ENCODE data around the gene S100Z.
A peak's percentile ranks its signal among the peaks of the same experiment; 100 is the strongest.
"Not testable (repeated sequence)": the region's sequence is repeated elsewhere in the genome, so short reads cannot be mapped to it uniquely, and the experiment has no call there.

S100Z gene

GRCh38 chr5:76810236-76810635 is 39.6 kb upstream of the S100Z start:
- DNase-seq, result no peak
- no peak overlapping the region for H3K27ac ChIP-seq (ENCODE audit: insufficient read depth, low read length, poor library complexity, severe bottlenecking)

DNA sequence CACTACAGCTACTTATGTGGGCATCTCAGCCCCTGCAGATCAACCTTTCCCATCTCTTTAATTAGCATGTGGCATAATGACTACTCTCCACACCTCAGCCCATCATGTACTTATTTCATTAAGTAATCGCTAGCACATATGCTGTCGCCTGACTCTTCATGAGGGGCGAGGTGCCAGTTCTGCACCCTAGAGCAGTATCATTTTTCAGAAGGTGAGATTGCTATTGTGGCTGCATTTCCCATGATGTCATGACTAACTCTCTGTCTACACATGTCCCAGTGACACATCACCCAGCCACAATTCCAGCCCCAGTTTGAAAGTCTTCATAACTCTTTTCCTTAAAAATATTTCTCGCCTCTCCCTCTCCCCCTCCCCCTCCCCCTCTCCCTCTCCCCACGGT is 38.6 kb upstream of the S100Z start:
- no peak overlapping the region for H3K4me3 ChIP-seq (ENCODE audit: insufficient read depth, low read depth, low read length, poor library complexity, severe bottlenecking)
- no peaks in the 10 kb centered on the region for H3K9me3 ChIP-seq (ENCODE audit: control insufficient read depth, low read length)
- no peaks in the 10 kb centered on the region for H3K4me1 ChIP-seq (ENCODE audit: control insufficient read depth, insufficient read depth, low read length, poor library complexity, severe bottlenecking)
- DNase-seq, result no peak
- H3K36me3 ChIP-seq (ENCODE audit: control insufficient read depth, insufficient read depth, low read length), result no peaks in the 10 kb centered on the region
- H3K27me3 ChIP-seq (replicated peaks; ENCODE audit: control insufficient read depth, insufficient read depth, low read length, poor library complexity, severe bottlenecking), result no peaks in the 10 kb centered on the region
- H3K27ac ChIP-seq (ENCODE audit: insufficient read depth, low read length, poor library complexity, severe bottlenecking), result no peak overlapping the region

More at GRCh38 chr5:76810236-76810635, 39.6 kb upstream of the S100Z start:
- H3K4me3 ChIP-seq (ENCODE audit: insufficient read depth, low read depth, low read length, poor library complexity, severe bottlenecking), result no peak overlapping the region
- H3K27me3 ChIP-seq (replicated peaks; ENCODE audit: control insufficient read depth, insufficient read depth, low read length, poor library complexity, severe bottlenecking), result no peaks in the 10 kb centered on the region
- no peaks in the 10 kb centered on the region for H3K9me3 ChIP-seq (ENCODE audit: control insufficient read depth, low read length)
- H3K4me1 ChIP-seq (ENCODE audit: control insufficient read depth, insufficient read depth, low read length, poor library complexity, severe bottlenecking), result no peaks in the 10 kb centered on the region
- H3K36me3 ChIP-seq (ENCODE audit: control insufficient read depth, insufficient read depth, low read length), result no peaks in the 10 kb centered on the region

DNA sequence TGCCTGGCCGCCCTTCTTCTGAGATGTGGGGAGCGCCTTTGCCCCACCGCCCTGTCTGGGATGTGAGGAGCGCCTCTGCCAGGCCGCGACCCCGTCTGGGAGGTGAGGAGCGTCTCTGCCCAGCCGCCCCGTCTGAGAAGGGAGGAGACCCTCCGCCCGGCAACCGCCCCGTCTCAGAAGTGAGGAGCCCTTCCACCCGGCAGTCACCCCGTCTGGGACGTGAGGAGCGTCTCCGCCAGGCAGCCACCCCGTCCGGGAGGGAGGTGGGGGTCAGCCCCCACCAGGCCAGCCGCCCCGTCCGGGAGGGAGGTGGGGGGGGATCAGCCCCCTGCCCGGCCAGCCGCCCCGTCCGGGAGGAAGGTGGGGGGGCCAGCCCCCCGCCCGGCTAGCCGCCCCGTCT is 37.6 kb upstream of the S100Z start:
- DNase-seq; H3K27ac ChIP-seq (ENCODE audit: insufficient read depth, low read length, poor library complexity, severe bottlenecking); H3K4me3 ChIP-seq (ENCODE audit: insufficient read depth, low read depth, low read length, poor library complexity, severe bottlenecking); H3K4me1 ChIP-seq (ENCODE audit: control insufficient read depth, insufficient read depth, low read length, poor library complexity, severe bottlenecking); H3K36me3 ChIP-seq (ENCODE audit: control insufficient read depth, insufficient read depth, low read length); H3K27me3 ChIP-seq (replicated peaks; ENCODE audit: control insufficient read depth, insufficient read depth, low read length, poor library complexity, severe bottlenecking); H3K9me3 ChIP-seq (ENCODE audit: control insufficient read depth, low read length): not testable (repeated sequence)

DNA sequence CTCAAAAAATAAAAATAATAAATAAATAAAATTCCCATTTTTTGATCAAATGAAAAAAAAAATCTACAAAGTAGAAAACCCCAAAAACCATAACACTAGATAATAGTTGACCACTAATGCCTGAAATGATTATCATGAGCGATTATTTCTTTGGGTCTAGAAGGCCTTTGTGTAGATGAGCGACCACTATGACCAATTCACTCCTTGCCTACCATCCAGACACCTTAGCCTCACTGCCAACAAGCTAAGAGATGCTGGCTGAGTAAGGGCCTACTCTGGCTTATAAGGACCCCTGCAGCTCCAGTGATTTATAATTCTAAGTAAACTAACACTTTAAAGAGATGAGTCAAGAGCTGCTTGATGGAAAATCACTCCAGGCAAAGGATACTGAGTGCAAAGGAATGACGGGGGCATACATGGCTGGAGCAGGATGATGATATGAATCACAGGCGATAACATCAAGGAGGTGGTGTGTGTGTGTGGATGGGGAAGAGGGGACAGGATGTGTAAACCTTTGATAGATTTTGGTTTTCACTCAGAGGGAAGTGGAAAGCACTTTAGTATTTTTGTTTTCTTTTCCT is 35.7 kb upstream of the S100Z start:
- DNase-seq, result no peak
- Histone ChIP-seq H3K36me3 (ENCODE audit: control insufficient read depth, insufficient read depth, low read length) (no peaks in the 10 kb centered on the region), H3K27me3 (replicated peaks; ENCODE audit: control insufficient read depth, insufficient read depth, low read length, poor library complexity, severe bottlenecking) (no peaks in the 10 kb centered on the region), H3K27ac (ENCODE audit: insufficient read depth, low read length, poor library complexity, severe bottlenecking) (no peak overlapping the region), H3K9me3 (ENCODE audit: control insufficient read depth, low read length) (no peaks in the 10 kb centered on the region), H3K4me3 (ENCODE audit: insufficient read depth, low read depth, low read length, poor library complexity, severe bottlenecking) (no peak overlapping the region), H3K4me1 (ENCODE audit: control insufficient read depth, insufficient read depth, low read length, poor library complexity, severe bottlenecking) (no peaks in the 10 kb centered on the region)

GRCh38 chr5:76816110-76816831 is 33.5 kb upstream of the S100Z start:
- H3K27ac ChIP-seq (ENCODE audit: insufficient read depth, low read length, poor library complexity, severe bottlenecking), result no peak overlapping the region
- no peaks in the 10 kb centered on the region for H3K9me3 ChIP-seq (ENCODE audit: control insufficient read depth, low read length)
- H3K4me3 ChIP-seq (ENCODE audit: insufficient read depth, low read depth, low read length, poor library complexity, severe bottlenecking), result no peak overlapping the region
- H3K4me1 ChIP-seq (ENCODE audit: control insufficient read depth, insufficient read depth, low read length, poor library complexity, severe bottlenecking), result peaks cover 6% of the 10 kb centered on the region
- no peaks in the 10 kb centered on the region for H3K27me3 ChIP-seq (replicated peaks; ENCODE audit: control insufficient read depth, insufficient read depth, low read length, poor library complexity, severe bottlenecking)
- no peaks in the 10 kb centered on the region for H3K36me3 ChIP-seq (ENCODE audit: control insufficient read depth, insufficient read depth, low read length)
- DNase-seq, result no peak

DNA sequence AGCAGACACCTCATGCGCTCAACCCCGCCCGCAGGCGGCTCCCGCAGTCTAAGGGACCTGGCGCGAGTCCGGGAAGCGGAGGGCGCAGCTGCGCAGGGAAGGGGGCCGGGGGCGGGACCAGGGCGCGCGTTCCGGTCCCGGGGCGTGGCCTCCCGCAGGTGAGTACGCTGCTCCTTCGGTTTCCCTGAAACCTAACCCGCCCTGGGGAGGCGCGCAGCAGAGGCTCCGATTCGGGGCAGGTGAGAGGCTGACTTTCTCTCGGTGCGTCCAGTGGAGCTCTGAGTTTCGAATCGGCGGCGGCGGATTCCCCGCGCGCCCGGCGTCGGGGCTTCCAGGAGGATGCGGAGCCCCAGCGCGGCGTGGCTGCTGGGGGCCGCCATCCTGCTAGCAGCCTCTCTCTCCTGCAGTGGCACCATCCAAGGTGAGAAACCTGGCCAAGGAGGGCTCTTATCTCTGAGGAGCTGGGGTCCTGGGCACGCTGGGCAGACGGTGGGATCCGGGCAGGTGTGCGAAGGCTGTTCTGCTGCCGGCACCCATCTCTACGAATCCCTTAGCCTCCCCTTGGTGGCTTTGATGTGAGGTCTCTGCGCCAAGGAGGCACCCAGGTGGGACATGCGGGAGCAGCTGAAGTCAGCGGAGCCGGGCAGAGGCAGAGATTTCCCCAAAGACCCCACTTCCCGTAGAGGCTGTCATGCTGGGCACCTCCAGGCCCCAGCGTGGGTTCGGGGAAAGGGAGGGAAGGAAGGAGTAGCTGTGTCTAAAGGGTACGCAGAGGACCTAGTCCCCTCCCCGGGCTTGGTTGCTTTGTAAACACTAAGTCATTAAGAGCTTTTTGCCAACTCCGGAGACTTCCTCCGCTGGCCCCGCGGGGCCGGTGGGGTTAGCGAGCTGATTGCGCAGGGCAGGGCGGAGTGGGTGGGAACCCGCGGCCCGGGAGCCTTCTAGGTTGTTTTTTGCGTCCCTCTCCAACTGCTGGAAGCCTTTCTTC is 30.7 kb upstream of the S100Z start, which contains the start of gene F2RL1:
Gene F2RL1, plus strand, starts transcription at position 187 of the 988 bp plus-strand sequence. Its CDS starts 153 bp downstream, at position 340.
- peak within 1 kb of the TSS; percentile 19 for H3K27ac ChIP-seq (ENCODE audit: insufficient read depth, low read length, poor library complexity, severe bottlenecking)
- H3K4me3 ChIP-seq (ENCODE audit: insufficient read depth, low read depth, low read length, poor library complexity, severe bottlenecking), result peak within 1 kb of the TSS; percentile 83
- no peaks in the 10 kb centered on the region for H3K36me3 ChIP-seq (ENCODE audit: control insufficient read depth, insufficient read depth, low read length)
- no peaks in the 10 kb centered on the region for H3K27me3 ChIP-seq (replicated peaks; ENCODE audit: control insufficient read depth, insufficient read depth, low read length, poor library complexity, severe bottlenecking)
- H3K4me1 ChIP-seq (ENCODE audit: control insufficient read depth, insufficient read depth, low read length, poor library complexity, severe bottlenecking), result peaks cover 6% of the 10 kb centered on the region
- DNase-seq, result peak; percentile 20 to 55 (median 52)
- H3K9me3 ChIP-seq (ENCODE audit: control insufficient read depth, low read length), result no peaks in the 10 kb centered on the region

GRCh38 chr5:76819851-76820525 is 29.8 kb upstream of the S100Z start:
- Histone ChIP-seq H3K27me3 (replicated peaks; ENCODE audit: control insufficient read depth, insufficient read depth, low read length, poor library complexity, severe bottlenecking) (no peaks in the 10 kb centered on the region), H3K36me3 (ENCODE audit: control insufficient read depth, insufficient read depth, low read length) (no peaks in the 10 kb centered on the region), H3K4me1 (ENCODE audit: control insufficient read depth, insufficient read depth, low read length, poor library complexity, severe bottlenecking) (peaks cover 6% of the 10 kb centered on the region), H3K9me3 (ENCODE audit: control insufficient read depth, low read length) (no peaks in the 10 kb centered on the region), H3K4me3 (ENCODE audit: insufficient read depth, low read depth, low read length, poor library complexity, severe bottlenecking) (peak overlapping the region; percentile 83), H3K27ac (ENCODE audit: insufficient read depth, low read length, poor library complexity, severe bottlenecking) (no peak overlapping the region)
- DNase-seq, result no peak

DNA sequence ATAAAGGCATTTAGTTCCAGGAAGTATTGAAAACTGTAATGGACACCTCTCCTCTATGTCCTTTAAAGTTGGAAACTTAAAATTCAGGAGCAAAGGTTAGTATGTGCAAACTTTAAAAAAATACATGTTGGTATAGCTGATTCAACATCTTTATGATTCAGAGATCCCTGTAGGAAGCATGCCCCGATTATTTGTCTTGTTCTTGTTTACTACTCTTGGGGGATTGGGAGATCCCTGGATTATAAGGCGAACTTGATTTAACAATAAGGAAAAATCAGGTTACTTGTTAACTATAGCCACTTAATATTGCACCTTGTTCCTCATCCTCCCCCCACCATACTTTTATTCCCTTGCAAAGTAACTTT is 29.3 kb upstream of the S100Z start:
- no peaks in the 10 kb centered on the region for H3K27me3 ChIP-seq (replicated peaks; ENCODE audit: control insufficient read depth, insufficient read depth, low read length, poor library complexity, severe bottlenecking)
- no peaks in the 10 kb centered on the region for H3K36me3 ChIP-seq (ENCODE audit: control insufficient read depth, insufficient read depth, low read length)
- H3K4me1 ChIP-seq (ENCODE audit: control insufficient read depth, insufficient read depth, low read length, poor library complexity, severe bottlenecking), result peaks cover 6% of the 10 kb centered on the region
- no peak overlapping the region for H3K27ac ChIP-seq (ENCODE audit: insufficient read depth, low read length, poor library complexity, severe bottlenecking)
- no peaks in the 10 kb centered on the region for H3K9me3 ChIP-seq (ENCODE audit: control insufficient read depth, low read length)
- DNase-seq, result no peak
- H3K4me3 ChIP-seq (ENCODE audit: insufficient read depth, low read depth, low read length, poor library complexity, severe bottlenecking), result no peak overlapping the region

- no peaks in the 10 kb centered on the region for H3K27me3 ChIP-seq (replicated peaks; ENCODE audit: control insufficient read depth, insufficient read depth, low read length, poor library complexity, severe bottlenecking)
- H3K4me3 ChIP-seq (ENCODE audit: insufficient read depth, low read depth, low read length, poor library complexity, severe bottlenecking), result no peak overlapping the region
- no peak overlapping the region for H3K27ac ChIP-seq (ENCODE audit: insufficient read depth, low read length, poor library complexity, severe bottlenecking)
- H3K36me3 ChIP-seq (ENCODE audit: control insufficient read depth, insufficient read depth, low read length), result no peaks in the 10 kb centered on the region
- DNase-seq, result no peak
- peaks cover 6% of the 10 kb centered on the region for H3K4me1 ChIP-seq (ENCODE audit: control insufficient read depth, insufficient read depth, low read length, poor library complexity, severe bottlenecking)
- H3K9me3 ChIP-seq (ENCODE audit: control insufficient read depth, low read length), result no peaks in the 10 kb centered on the region
Observed at GRCh38 chr5:76821136-76821535, 28.7 kb upstream of the S100Z start.

Measured in effector memory CD4-positive, alpha-beta T cell (primary cell).